ENCODE data around the gene C17orf113.

- TF ChIP-seq, protein P1, sequence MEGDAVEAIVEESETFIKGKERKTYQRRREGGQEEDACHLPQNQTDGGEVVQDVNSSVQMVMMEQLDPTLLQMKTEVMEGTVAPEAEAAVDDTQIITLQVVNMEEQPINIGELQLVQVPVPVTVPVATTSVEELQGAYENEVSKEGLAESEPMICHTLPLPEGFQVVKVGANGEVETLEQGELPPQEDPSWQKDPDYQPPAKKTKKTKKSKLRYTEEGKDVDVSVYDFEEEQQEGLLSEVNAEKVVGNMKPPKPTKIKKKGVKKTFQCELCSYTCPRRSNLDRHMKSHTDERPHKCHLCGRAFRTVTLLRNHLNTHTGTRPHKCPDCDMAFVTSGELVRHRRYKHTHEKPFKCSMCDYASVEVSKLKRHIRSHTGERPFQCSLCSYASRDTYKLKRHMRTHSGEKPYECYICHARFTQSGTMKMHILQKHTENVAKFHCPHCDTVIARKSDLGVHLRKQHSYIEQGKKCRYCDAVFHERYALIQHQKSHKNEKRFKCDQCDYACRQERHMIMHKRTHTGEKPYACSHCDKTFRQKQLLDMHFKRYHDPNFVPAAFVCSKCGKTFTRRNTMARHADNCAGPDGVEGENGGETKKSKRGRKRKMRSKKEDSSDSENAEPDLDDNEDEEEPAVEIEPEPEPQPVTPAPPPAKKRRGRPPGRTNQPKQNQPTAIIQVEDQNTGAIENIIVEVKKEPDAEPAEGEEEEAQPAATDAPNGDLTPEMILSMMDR (IDR thresholded peaks at IDR 0.05) = no peak
- no peak for TF ChIP-seq POLR2A (IDR thresholded peaks at IDR 0.05)
- TF ChIP-seq EP300 (IDR thresholded peaks at IDR 0.05) = no peak
Measured at GRCh38 chr17:42001729-42002128, 48.7 kb downstream of the C17orf113 start.
